NB4 (cell line): Measurements from ENCODE around the gene SCO1.

Source experiments
- MYC ChIP-seq: IDR thresholded peaks from 2 replicates; pipeline ENCODE4 v1.6.1; 2011; ENCODE audit warnings: low read depth, low read length
- POLR2A ChIP-seq: IDR thresholded peaks from 2 replicates; pipeline ENCODE4 v1.6.1; 2011; ENCODE audit warnings: mild to moderate bottlenecking; ENCODE audit not compliant: insufficient read length; ENCODE audit errors: extremely low read depth
- TF ChIP-seq, protein P1 (sequence below): IDR thresholded peaks from one replicate; pipeline ENCODE4 v1.5.1; 2012; ENCODE audit warnings: low read depth, low read length
- TF ChIP-seq, protein P2 (sequence below): IDR thresholded peaks from 2 replicates; pipeline ENCODE4 v1.6.1; 2011; ENCODE audit warnings: low read depth, low read length

DNA sequence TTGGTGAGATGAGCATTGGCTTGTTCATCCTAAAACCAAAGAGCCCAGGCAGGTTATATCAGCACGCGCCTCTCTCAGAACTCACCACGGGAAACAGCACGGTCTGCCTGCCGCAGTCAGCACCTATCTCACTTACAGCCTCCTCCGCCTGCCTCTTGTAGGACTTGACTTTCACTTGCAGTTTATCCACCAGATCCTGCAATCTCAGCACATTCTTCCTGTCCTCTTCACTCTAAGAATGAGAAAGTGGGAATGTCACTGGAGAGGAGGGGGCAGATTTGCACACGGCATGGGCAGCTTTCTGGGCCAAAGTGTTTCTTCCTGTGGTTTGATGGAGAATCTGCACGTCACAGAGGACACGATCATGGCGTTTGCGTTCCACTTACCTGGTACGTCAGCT is 67.6 kb downstream of the SCO1 start:
- TF ChIP-seq, protein P1, sequence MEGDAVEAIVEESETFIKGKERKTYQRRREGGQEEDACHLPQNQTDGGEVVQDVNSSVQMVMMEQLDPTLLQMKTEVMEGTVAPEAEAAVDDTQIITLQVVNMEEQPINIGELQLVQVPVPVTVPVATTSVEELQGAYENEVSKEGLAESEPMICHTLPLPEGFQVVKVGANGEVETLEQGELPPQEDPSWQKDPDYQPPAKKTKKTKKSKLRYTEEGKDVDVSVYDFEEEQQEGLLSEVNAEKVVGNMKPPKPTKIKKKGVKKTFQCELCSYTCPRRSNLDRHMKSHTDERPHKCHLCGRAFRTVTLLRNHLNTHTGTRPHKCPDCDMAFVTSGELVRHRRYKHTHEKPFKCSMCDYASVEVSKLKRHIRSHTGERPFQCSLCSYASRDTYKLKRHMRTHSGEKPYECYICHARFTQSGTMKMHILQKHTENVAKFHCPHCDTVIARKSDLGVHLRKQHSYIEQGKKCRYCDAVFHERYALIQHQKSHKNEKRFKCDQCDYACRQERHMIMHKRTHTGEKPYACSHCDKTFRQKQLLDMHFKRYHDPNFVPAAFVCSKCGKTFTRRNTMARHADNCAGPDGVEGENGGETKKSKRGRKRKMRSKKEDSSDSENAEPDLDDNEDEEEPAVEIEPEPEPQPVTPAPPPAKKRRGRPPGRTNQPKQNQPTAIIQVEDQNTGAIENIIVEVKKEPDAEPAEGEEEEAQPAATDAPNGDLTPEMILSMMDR, result no peak
- no peak for TF ChIP-seq POLR2A
- TF ChIP-seq, protein P2, sequence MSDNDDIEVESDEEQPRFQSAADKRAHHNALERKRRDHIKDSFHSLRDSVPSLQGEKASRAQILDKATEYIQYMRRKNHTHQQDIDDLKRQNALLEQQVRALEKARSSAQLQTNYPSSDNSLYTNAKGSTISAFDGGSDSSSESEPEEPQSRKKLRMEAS, result no peak
- no peak for TF ChIP-seq MYC
